ENCODE results near the gene RPS3A. TPM values are rescaled to one million over a fixed set of nuclear protein-coding genes. Genes with fewer than 3 reads are reported as not detected.
A peak's percentile ranks its signal among the peaks of the same experiment; 100 is the strongest.
"Not testable (repeated sequence)": the region's sequence is repeated elsewhere in the genome, so short reads cannot be mapped to it uniquely, and the experiment has no call there.

Gene RPS3A
- total RNA-seq, 4 donors from 2014 or later = 905 to 2,947 (median 1,612) TPM

DNA sequence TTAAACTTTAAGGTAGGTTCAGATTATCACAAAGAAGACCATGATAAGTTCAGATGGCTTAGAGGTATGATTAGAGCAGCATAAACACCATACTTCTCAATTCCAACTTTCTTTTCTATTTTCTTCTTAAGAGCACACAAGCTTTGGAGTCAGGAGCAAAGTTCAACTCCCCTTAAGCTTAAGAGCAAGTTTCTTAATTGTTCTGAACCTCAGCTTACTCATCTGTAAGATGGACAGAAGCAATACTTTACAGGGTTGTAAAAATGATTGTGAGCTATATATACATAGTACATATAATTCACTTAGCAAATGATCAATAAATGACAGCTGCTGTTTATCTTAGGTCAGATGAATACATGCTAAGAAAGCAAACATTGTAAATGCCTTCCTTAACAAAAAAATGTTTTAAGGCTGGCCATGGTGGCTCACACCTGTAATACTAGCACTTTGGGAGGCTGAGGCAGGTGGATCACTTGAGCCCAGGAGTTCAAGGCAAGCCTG, 25.0 kb upstream of the RPS3A start:
- TF ChIP-seq CTCF (IDR thresholded peaks at IDR 0.05) = no peak
- no peak for TF ChIP-seq POLR2A (IDR thresholded peaks at IDR 0.05)
- TF ChIP-seq POLR2AphosphoS5 (IDR thresholded peaks at IDR 0.05) = no peak
- no peak for TF ChIP-seq EP300 (IDR thresholded peaks at IDR 0.05; ENCODE audit: low read depth)
- Histone ChIP-seq H3K36me3 (no peaks in the 10 kb centered on the region), H3K9me3 (no peaks in the 10 kb centered on the region), H3K4me1 (no peaks in the 10 kb centered on the region), H3K4me3 (no peak overlapping the region), H3K27me3 (no peaks in the 10 kb centered on the region), H3K27ac (no peak overlapping the region)
- intact Hi-C loops (cut with DNase I; ENCODE audit: low total_unique reads) (no loop called here), in situ Hi-C loops (cut with MboI; ENCODE audit: low pct_ligation_motif_present in 1 of 4, low pct_unique_long_range_greater_than_20kb in 1 of 4, low sequenced_read_pairs in 3 of 4) (no loop called here)
- no peak for DNase-seq

- H3K4me1 ChIP-seq; H3K4me3 ChIP-seq; H3K9me3 ChIP-seq; DNase-seq; intact Hi-C loops (cut with DNase I; ENCODE audit: low total_unique reads); H3K27me3 ChIP-seq; H3K27ac ChIP-seq; H3K36me3 ChIP-seq: not testable (repeated sequence)
- in situ Hi-C loops (cut with MboI; ENCODE audit: low pct_ligation_motif_present in 1 of 4, low pct_unique_long_range_greater_than_20kb in 1 of 4, low sequenced_read_pairs in 3 of 4) = loop anchor here in 1 of 4 donors (25.0 kb wide), 1 partner anchor 684 kb away; the partner anchor contains the start of gene GATB
- WGBS, 2 donors (ENCODE audit: low coverage in 1 of 2) = 91 to 100% methylated on average over 1 to 2 of the region's 2 CpGs
Measured at GRCh38 chr4:151077978-151078377, 21.4 kb upstream of the RPS3A start.

GRCh38 chr4:151087467-151087866, 12.0 kb upstream of the RPS3A start:
- H3K27ac ChIP-seq = no peak overlapping the region
- WGBS, 2 donors (ENCODE audit: low coverage in 1 of 2) = 84 to 92% methylated on average over 7 to 8 of the region's 8 CpGs
- in situ Hi-C loops (cut with MboI; ENCODE audit: low pct_ligation_motif_present in 1 of 4, low pct_unique_long_range_greater_than_20kb in 1 of 4, low sequenced_read_pairs in 3 of 4) = loop anchor here in 1 of 4 donors (25.0 kb wide), 1 partner anchor 675 kb away; the partner anchor contains the start of gene GATB
- H3K27me3 ChIP-seq = no peaks in the 10 kb centered on the region
- no peak for DNase-seq
- intact Hi-C loops (cut with DNase I; ENCODE audit: low total_unique reads) = no loop called here
- H3K4me3 ChIP-seq = no peak overlapping the region
- H3K36me3 ChIP-seq = no peaks in the 10 kb centered on the region
- H3K4me1 ChIP-seq = peaks cover 0 to 3% (median 0%) of the 10 kb centered on the region in 4 donors
- TF ChIP-seq CTCF (IDR thresholded peaks at IDR 0.05) = no peak
- TF ChIP-seq EP300 (IDR thresholded peaks at IDR 0.05; ENCODE audit: low read depth) = no peak
- TF ChIP-seq POLR2AphosphoS5 (IDR thresholded peaks at IDR 0.05) = no peak
- no peak for TF ChIP-seq POLR2A (IDR thresholded peaks at IDR 0.05)
- H3K9me3 ChIP-seq = no peaks in the 10 kb centered on the region

DNA sequence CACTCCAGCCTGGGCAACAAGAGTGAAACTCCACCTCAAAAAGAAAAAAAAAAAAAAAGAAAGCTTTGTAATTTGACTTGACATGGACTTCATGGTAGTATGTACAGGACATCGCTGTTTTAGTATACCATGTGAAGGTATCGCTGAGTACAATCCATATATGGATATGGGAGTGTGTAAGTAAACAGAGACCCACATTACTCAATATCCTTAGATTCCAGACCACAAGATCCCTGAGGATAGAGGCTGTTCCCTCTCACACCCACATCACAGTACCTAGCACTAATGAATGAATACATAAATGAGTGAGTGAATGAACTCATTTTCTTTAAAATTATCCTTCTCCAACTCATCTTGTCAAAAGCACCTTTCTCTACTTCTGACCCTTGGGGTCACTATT, 8.4 kb upstream of the RPS3A start:
- TF ChIP-seq POLR2AphosphoS5 (IDR thresholded peaks at IDR 0.05) = no peak
- no peak for TF ChIP-seq POLR2A (IDR thresholded peaks at IDR 0.05)
- TF ChIP-seq CTCF (IDR thresholded peaks at IDR 0.05) = no peak
- no peak for TF ChIP-seq EP300 (IDR thresholded peaks at IDR 0.05; ENCODE audit: low read depth)
- no peaks in the 10 kb centered on the region for H3K27me3 ChIP-seq
- no peak overlapping the region for H3K27ac ChIP-seq
- H3K4me3 ChIP-seq = no peak overlapping the region
- DNase-seq = no peak
- WGBS, 2 donors (ENCODE audit: low coverage in 1 of 2) = 64 to 79% methylated on average over 2 of the region's 2 CpGs
- H3K4me1 ChIP-seq = peaks cover 0 to 10% (median 2%) of the 10 kb centered on the region in 4 donors
- intact Hi-C loops (cut with DNase I; ENCODE audit: low total_unique reads) = no loop called here
- H3K36me3 ChIP-seq = no peaks in the 10 kb centered on the region
- in situ Hi-C loops (cut with MboI; ENCODE audit: low pct_ligation_motif_present in 1 of 4, low pct_unique_long_range_greater_than_20kb in 1 of 4, low sequenced_read_pairs in 3 of 4) = loop anchor here in 1 of 4 donors (25.0 kb wide), 1 partner anchor 671 kb away; the partner anchor contains the start of gene GATB
- no peaks in the 10 kb centered on the region for H3K9me3 ChIP-seq

DNA sequence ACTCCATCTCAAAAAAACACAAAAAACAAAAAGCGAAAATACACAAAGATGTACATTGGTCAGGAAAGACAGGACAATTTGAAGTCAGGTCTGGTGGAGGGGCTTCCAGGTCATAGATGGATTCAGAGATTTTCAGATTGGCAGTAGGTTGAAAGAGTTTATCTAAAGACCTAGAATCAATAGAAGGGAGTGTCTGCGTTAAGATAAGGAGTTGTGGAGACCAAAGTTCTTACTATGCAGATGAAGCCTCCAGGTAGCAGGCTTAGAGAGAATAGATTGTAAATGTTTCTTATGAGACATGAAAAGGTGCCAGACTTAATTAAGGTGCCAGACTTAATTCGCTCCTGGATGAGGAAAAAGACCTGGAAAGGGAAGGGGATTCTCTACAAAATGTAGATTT, 6.9 kb upstream of the RPS3A start:
- no peak for DNase-seq
- Histone ChIP-seq H3K4me1 (peaks cover 0 to 10% (median 2%) of the 10 kb centered on the region in 4 donors), H3K36me3 (no peaks in the 10 kb centered on the region), H3K27ac (peak overlapping the region in 1 of 4 donors; percentile 32), H3K27me3 (no peaks in the 10 kb centered on the region), H3K4me3 (no peak overlapping the region), H3K9me3 (no peaks in the 10 kb centered on the region)
- 59 to 68% methylated on average over 3 of the region's 3 CpGs for WGBS, 2 donors (ENCODE audit: low coverage in 1 of 2)
- intact Hi-C loops (cut with DNase I; ENCODE audit: low total_unique reads) (no loop called here), in situ Hi-C loops (cut with MboI; ENCODE audit: low pct_ligation_motif_present in 1 of 4, low pct_unique_long_range_greater_than_20kb in 1 of 4, low sequenced_read_pairs in 3 of 4) (loop anchor here in 1 of 4 donors (25.0 kb wide), 1 partner anchor 670 kb away; the partner anchor contains the start of gene GATB)
- no peak for TF ChIP-seq POLR2A (IDR thresholded peaks at IDR 0.05)
- no peak for TF ChIP-seq POLR2AphosphoS5 (IDR thresholded peaks at IDR 0.05)
- TF ChIP-seq CTCF (IDR thresholded peaks at IDR 0.05) = no peak
- TF ChIP-seq EP300 (IDR thresholded peaks at IDR 0.05; ENCODE audit: low read depth) = no peak

Measured in transverse colon (tissue), 4 donors.